ENCODE measurements around the gene GRB14.
A peak's percentile ranks its signal among the peaks of the same experiment; 100 is the strongest.

GRB14 gene

DNA sequence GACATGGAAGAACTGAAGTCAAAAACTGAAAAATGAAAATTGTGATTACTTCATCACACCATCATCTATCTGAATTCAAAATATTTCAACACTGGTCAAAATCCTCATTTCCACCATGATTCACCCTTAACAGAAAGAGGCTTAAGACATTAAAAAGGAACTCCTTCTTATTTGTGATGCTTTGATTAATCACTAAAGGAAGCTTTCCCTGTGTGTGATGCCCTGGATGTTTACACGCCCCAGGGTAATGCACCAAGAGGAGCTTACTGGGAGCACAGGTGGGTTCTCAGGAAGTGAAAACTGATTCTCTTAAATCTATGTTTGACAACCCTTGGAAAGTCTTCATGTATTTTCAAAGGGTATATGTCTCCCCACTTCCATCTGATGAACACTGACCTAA is 11.5 kb downstream of the GRB14 start:
- no peak for DNase-seq

DNA sequence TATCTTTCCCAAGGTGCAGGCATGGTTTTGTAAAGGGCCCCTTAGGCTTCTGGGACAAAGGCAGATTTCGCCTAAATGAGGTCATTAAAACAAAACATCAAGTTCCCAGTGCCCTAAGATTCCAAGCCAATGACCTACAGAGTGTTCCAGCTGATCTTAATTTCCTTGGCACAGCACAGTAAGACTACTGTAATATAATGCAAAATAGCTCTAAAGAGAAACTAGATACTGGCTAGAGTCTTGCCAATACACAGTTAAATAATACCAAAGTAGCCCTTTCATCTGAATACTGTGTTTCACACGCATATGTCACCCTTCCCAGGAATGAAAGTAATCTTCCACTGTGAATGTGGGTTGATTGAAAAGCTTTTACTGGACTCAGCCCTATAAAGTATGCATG is 14.7 kb downstream of the GRB14 start:
- no peak for DNase-seq

DNA sequence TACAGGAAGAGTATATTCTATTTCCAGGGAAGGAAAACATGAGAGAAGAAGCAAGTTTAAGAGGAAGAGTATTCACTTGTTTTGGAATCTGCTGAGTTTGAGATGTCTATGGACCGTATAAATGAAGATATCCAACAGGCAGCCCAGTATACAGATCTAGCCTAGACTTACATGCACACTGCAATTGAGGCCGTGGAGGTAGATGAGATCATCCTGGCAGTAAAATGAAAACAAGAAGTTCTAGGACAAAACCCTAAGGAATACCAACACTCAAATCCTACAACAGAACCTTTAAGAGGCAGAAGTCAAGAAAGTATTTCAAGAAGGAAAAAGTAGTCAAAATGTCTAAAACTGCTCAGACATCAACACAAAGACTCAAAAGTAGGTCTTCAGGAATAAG is 16.0 kb downstream of the GRB14 start:
- DNase-seq = no peak

- no peak for DNase-seq
Observed at GRCh38 chr2:164600763-164601162, 20.5 kb downstream of the GRB14 start.

DNA sequence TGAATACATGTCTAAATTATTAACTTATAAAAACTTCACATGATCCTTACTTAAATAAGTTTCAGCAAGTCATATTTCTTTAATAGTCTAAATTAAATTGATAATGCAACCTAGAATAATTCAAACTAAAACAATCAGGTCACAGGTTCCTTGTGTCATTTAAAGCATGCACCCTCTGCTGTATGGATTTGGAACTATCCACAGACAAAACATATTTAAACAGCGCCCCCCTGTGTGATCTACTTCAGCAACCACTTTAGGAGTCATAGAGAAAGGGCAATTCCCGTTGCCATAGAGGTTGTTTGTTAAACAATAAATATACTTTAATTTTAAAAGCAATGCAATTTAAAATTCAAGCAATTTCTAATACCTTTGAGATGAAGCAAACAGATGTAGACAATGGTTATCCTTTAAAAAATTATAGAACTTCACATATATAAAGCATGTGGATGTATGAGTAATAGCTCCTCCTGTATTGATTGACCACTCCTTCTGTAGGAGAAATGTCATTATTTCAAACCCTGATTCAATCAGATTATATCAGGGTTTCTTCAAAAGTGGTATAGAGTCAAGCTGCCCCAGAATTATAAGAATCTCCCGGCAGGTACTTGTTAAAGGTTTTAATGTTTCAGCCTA is 21.2 kb downstream of the GRB14 start:
- DNase-seq = peak; percentile 60

- DNase-seq = no peak
Observed at GRCh38 chr2:164597983-164598382, 23.3 kb downstream of the GRB14 start.

- no peak for DNase-seq
Observed at GRCh38 chr2:164595031-164595430, 26.3 kb downstream of the GRB14 start.

DNA sequence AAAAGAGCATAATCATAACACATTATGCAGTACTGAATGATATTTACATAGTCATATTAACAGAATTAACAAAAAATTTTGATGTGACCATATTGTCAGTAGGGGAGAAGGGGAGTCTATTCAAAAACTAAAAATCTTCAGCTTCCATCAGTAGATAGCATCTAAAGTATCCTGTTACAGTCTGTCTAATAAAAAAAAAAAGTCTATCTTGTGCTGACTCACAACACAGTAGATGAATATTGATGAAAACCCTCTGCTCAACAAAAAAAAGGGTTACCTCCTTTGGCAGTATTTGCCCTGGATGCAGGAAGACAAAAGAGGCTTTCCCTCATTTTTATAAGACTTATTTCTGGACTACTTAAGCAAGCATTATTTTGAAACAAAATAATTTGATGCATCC is 27.3 kb downstream of the GRB14 start:
- DNase-seq = no peak

- DNase-seq = no peak
Observed at GRCh38 chr2:164593541-164593940, 27.7 kb downstream of the GRB14 start.

- no peak for DNase-seq
Observed at GRCh38 chr2:164589522-164589921, 31.8 kb downstream of the GRB14 start.

DNA sequence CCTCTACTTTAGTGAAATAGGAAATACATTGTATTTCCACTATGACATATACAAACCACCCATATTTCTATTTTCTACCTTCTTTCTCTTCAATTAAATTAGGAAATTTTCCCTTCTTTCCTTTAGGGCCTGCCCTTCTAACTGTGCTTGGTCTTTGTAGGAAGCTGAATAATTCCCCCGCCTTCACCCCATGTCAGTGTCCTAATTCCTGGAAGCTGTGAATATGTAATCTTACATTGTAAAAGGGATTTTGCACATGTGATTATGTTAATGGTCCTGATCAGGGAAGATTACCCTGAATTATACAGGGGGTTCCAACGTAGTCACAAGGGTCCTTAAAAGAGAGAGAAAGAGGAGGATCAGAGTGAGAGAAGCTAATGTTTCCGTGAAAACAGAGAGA is 40.2 kb downstream of the GRB14 start:
- no peak for DNase-seq

- no peak for DNase-seq
Observed at GRCh38 chr2:164574931-164575330, 46.4 kb downstream of the GRB14 start.

DNA sequence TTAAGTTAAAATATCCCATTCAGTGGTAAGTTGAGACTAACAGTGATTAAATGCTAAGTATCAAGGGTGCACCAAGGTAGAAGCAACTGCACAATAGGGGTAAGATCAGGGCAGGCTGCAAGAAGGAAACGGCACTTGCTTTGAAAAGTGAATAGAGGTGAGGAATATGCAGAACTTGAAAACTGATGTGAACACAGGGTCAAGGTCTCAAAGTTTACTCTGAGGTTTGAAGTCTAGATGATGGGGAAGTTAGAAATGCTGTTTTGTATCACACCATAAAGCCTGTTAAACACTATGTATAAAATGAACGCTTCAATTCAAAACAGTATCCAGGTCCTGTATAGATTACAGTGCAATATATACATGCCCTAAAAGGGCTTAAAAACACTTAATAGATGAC is 50.8 kb downstream of the GRB14 start:
- DNase-seq = no peak

- DNase-seq = no peak
Observed at GRCh38 chr2:164569378-164569777, 51.9 kb downstream of the GRB14 start.

- no peak for DNase-seq
Observed at GRCh38 chr2:164568317-164568716, 53.0 kb downstream of the GRB14 start.

GRCh38 chr2:164567335-164567989 is 53.8 kb downstream of the GRB14 start:
- no peak for DNase-seq

DNA sequence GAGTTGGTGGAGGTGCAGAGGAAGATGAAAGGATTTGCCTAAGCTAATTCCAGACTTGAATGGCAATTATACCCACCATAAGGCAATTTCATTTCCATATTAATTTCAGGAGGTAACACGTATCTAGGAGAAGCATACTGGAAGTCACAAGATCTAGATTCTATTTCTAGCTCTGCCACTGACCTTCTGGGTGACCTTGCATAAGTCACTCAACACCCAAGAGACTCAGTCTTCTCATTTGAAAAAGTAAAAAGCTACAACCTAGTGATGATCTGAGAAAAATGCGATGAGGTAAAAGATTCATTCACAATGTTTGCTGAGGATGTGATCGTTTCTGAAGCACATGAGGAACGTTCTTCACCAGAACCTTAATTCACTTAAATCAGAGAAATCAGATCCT is 55.9 kb downstream of the GRB14 start:
- no peak for DNase-seq

- no peak for DNase-seq
Observed at GRCh38 chr2:164562666-164563065, 58.6 kb downstream of the GRB14 start.

DNA sequence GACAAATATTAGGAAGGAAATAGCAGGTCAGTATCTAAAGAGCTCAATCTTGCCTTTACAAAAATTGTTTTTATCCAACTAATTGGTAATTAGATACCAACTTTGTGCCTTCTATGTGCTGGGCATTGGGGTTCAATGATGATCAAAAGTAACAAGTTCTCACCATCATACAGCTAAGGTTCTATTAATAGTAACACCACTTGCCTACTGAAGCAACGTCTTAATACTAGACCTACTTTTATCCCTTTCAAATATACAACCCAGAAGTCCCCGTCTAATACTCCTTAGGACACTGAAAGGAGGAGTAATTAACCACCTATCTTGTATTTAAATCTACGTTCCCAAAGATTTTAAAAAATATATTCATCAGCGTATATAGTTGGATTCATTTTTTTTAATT is 59.3 kb downstream of the GRB14 start:
- DNase-seq = no peak

- no peak for DNase-seq
Observed at GRCh38 chr2:164561416-164561815, 59.9 kb downstream of the GRB14 start.

DNA sequence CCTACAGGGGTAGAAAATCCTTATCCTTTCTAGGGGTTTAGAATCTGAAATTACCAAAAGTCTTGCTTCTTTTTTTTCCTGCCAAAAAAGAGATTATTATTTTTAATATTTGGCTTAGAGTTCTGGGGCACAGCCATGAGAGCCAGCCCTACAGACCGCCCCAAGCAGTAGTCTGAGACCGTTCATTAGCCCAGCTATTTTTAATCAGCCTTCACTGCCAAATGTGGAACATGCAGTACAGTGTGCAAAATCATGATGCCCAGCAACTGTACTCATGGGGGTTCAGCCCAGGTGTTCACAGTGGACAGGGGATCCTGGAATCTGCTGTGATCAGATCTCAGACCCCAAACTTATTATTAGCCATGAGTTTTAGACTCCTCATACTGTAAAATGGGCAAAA is 60.4 kb downstream of the GRB14 start:
- DNase-seq = no peak

GRCh38 chr2:164560181-164560792 is 61.0 kb downstream of the GRB14 start:
- DNase-seq = peak; percentile 42

GRCh38 chr2:164558450-164558849 is 62.8 kb downstream of the GRB14 start:
- DNase-seq = no peak

DNA sequence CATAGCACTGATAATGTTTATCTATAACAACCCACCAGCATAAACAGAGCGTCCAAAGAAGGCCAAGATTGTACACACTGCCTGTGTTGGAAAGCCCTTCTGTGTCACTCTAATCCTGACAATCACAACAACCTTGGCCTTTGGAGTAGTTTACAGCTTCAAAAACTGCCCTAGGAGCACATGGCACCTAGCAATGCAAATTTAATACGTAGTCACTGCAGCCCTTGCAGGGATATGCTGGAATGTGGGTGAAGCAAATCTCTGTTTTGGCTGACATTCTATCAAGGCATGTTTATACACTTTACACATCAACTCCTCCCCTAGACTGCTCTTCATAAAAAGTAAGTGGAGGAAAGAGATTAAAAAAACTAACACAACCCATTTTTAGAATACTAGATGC is 66.8 kb downstream of the GRB14 start:
- DNase-seq = no peak

DNA sequence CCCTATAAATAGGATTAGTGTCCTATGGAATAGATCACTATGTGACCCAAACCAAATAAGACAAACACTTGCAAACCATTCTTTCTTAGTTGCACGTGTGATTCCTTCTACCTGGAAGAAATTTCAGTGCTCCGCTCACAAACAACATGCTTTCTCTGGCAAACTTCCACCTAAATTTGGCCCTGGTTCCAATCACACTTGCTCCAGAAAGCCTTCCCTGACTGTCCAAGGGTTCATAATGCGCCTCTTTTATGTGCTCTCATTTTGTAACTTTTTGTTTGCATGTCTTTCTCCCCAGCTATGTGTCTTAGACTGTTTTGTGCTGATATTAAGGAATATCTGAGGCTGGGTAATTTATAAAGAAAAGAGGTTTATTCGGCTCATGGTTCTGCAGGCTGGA is 69.8 kb downstream of the GRB14 start:
- DNase-seq = no peak

All from NCI-H2029 (cell line).